ENCODE data around the gene CTLA4. TPM values are rescaled to one million over a fixed set of nuclear protein-coding genes. Genes with fewer than 3 reads are reported as not detected.

CTLA4 gene
- total and polyA plus RNA-seq, 2 of the 4 experiments (the other 2 are of a cell fraction): not detected

GRCh38 chr2:203857656-203858055 lies 9.9 kb upstream of the CTLA4 start:
- Histone ChIP-seq H3K9me3 (ENCODE audit: control insufficient read depth, insufficient read depth, low read length) (no peaks in the 10 kb centered on the region), H3K4ac (ENCODE audit: low read depth, low read length) (no peak overlapping the region), H2BK5ac (ENCODE audit: low read depth, low read length, poor library complexity, severe bottlenecking) (no peak overlapping the region), H4K20me1 (ENCODE audit: insufficient read depth, low read length) (no peaks in the 10 kb centered on the region), H2BK120ac (ENCODE audit: low read depth, low read length) (no peak overlapping the region), H3K79me1 (ENCODE audit: low read depth in 1 of 2, low read length in 2 of 2) (no peaks in the 10 kb centered on the region), H2BK15ac (ENCODE audit: low read depth, low read length) (no peak overlapping the region), H2AFZ (replicated peaks; ENCODE audit: low read length, poor library complexity) (no peak overlapping the region), H3K18ac (ENCODE audit: low read depth, low read length) (no peak overlapping the region), H3K36me3 (ENCODE audit: control insufficient read depth, insufficient read depth, low read length) (no peaks in the 10 kb centered on the region), H3K23ac (ENCODE audit: low read depth, low read length) (no peak overlapping the region), H3K27ac (ENCODE audit: insufficient read depth, low read length) (no peak overlapping the region), H2AK5ac (ENCODE audit: low read depth, low read length) (no peak overlapping the region), H4K8ac (ENCODE audit: low read depth in 2 of 2, low read length in 2 of 2) (no peak overlapping the region), H4K5ac (ENCODE audit: low read depth, low read length) (no peak overlapping the region), H3K9ac (ENCODE audit: low read depth, low read length) (no peak overlapping the region), H3K27me3 (ENCODE audit: control insufficient read depth, insufficient read depth, low read length) (peaks cover 18% of the 10 kb centered on the region), H4K91ac (ENCODE audit: insufficient read depth, low read depth, low read length) (no peak overlapping the region), H3K4me1 (ENCODE audit: control insufficient read depth, insufficient read depth, low read length) (no peaks in the 10 kb centered on the region), H2AK9ac (replicated peaks; ENCODE audit: low read depth, low read length, poor library complexity) (no peak overlapping the region), H3K4me3 (ENCODE audit: insufficient read depth, low read depth, low read length) (no peak overlapping the region), H3K9me1 (ENCODE audit: insufficient read depth, low read length) (no peaks in the 10 kb centered on the region), H3K56ac (ENCODE audit: extremely low read depth, insufficient read depth, low read length) (no peak overlapping the region), H3K14ac (replicated peaks; ENCODE audit: low read depth, low read length) (no peak overlapping the region), H2BK20ac (ENCODE audit: low read depth, low read length) (no peak overlapping the region), H3K4me2 (ENCODE audit: low read depth, low read length) (no peak overlapping the region)
- WGBS, 2 experiments (ENCODE audit: extremely low coverage in 2 of 2, insufficient read length in 1 of 2): no CpG with 5 or more reads among the region's 2 CpGs
- POLR2A ChIA-PET (ENCODE audit: unreplicated experiment): no interaction called here
- BruUV-seq (replicated peaks): no TSS peak
- CTCF ChIA-PET: interaction anchor here (0.7 to 1.2 kb wide), 3 partner anchors 48 to 1052 kb away, joined by 3 read pairs; no protein-coding TSS in a partner anchor
- intact Hi-C loops (cut with micrococcal nuclease) (no loop called here), in situ Hi-C loops (cut with MboI; ENCODE audit: low sequenced_read_pairs) (no loop called here), dilution Hi-C loops (cut with HindIII; ENCODE audit: low sequenced_read_pairs, unreplicated experiment) (no loop called here)
- no peak for ATAC-seq (ENCODE audit: low read depth)
- TF ChIP-seq, protein P1, sequence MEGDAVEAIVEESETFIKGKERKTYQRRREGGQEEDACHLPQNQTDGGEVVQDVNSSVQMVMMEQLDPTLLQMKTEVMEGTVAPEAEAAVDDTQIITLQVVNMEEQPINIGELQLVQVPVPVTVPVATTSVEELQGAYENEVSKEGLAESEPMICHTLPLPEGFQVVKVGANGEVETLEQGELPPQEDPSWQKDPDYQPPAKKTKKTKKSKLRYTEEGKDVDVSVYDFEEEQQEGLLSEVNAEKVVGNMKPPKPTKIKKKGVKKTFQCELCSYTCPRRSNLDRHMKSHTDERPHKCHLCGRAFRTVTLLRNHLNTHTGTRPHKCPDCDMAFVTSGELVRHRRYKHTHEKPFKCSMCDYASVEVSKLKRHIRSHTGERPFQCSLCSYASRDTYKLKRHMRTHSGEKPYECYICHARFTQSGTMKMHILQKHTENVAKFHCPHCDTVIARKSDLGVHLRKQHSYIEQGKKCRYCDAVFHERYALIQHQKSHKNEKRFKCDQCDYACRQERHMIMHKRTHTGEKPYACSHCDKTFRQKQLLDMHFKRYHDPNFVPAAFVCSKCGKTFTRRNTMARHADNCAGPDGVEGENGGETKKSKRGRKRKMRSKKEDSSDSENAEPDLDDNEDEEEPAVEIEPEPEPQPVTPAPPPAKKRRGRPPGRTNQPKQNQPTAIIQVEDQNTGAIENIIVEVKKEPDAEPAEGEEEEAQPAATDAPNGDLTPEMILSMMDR (conservative IDR thresholded peaks at IDR 0.05; ENCODE audit: low read depth, low read length): no peak
- TF ChIP-seq MAFK (IDR thresholded peaks at IDR 0.05; ENCODE audit: low read depth, low read length) (peak; percentile 80), MXI1 (IDR thresholded peaks at IDR 0.05; ENCODE audit: borderline replicate concordance, low read depth, low read length) (no peak)
- DNase-seq: no peak
